Type B pancreatic cell (in vitro differentiated cells): Measurements from ENCODE around the gene ELF5. TPM values are rescaled to one million over a fixed set of nuclear protein-coding genes. Genes with fewer than 3 reads are reported as not detected.

Source experiments
- DNase-seq: peaks from one replicate; pipeline ENCODE4 v3.0.0; 2021; ENCODE audit warnings: mixed read lengths; ENCODE audit not compliant: unreplicated experiment; ENCODE audit errors: extremely low spot score
- H3K27ac Mint-ChIP-seq: 2 replicates; pipeline ENCODE4 v1.8.0; 2021; ENCODE audit warnings: mild to moderate bottlenecking, mixed read lengths
- H3K27me3 Mint-ChIP-seq: 2 replicates; pipeline ENCODE4 v1.8.0; 2021; ENCODE audit warnings: mixed read lengths
- H3K36me3 Mint-ChIP-seq: 2 replicates; pipeline ENCODE4 v1.8.0; 2021; ENCODE audit warnings: mixed read lengths
- H3K4me1 Mint-ChIP-seq: one replicate; pipeline ENCODE4 v1.8.0; 2021; ENCODE audit warnings: mixed read lengths; ENCODE audit not compliant: unreplicated experiment
- H3K4me3 Mint-ChIP-seq: 2 replicates; pipeline ENCODE4 v1.8.0; 2021; ENCODE audit warnings: mild to moderate bottlenecking, mixed read lengths
- H3K9me3 Mint-ChIP-seq: 2 replicates; pipeline ENCODE4 v1.8.0; 2021; ENCODE audit warnings: mixed read lengths
- CTCF ChIP-seq: fragments of 200-600 bp; sonication (generic); conservative IDR thresholded peaks from 2 replicates; pipeline ENCODE4 v1.5.0; 2021; ENCODE audit warnings: antibody characterized with exemption, mild to moderate bottlenecking
- total RNA-seq: library from RNA; stranded (reverse); gene quantifications from 2 replicates; pipeline ENCODE4 v1.2.1, GENCODE V29; 2021; ENCODE audit warnings: low replicate concordance

The ELF5 gene
- total RNA-seq, 1 donor from 2014 or later = 19.3 TPM

- H3K4me1 Mint-ChIP-seq = peaks cover 22% of the 10 kb centered on the region
- TF ChIP-seq CTCF = no peak
- peaks cover 29% of the 10 kb centered on the region for H3K36me3 Mint-ChIP-seq
- H3K9me3 Mint-ChIP-seq = peaks cover 8% of the 10 kb centered on the region
- no peak overlapping the region for H3K4me3 Mint-ChIP-seq
- no peaks in the 10 kb centered on the region for H3K27me3 Mint-ChIP-seq
- no peak for DNase-seq
- no peak overlapping the region for H3K27ac Mint-ChIP-seq
Measured at GRCh38 chr11:34446386-34446785, 67.2 kb downstream of the ELF5 start.

GRCh38 chr11:34445956-34446355 lies 67.6 kb downstream of the ELF5 start:
- Mint-ChIP-seq H3K27me3 (no peaks in the 10 kb centered on the region), H3K4me3 (no peak overlapping the region), H3K4me1 (peaks cover 22% of the 10 kb centered on the region), H3K9me3 (peaks cover 8% of the 10 kb centered on the region), H3K27ac (no peak overlapping the region), H3K36me3 (peaks cover 29% of the 10 kb centered on the region)
- DNase-seq = no peak
- TF ChIP-seq CTCF = no peak

- Mint-ChIP-seq H3K27ac (no peak overlapping the region), H3K36me3 (peaks cover 28% of the 10 kb centered on the region), H3K4me1 (peaks cover 35% of the 10 kb centered on the region), H3K9me3 (peaks cover 8% of the 10 kb centered on the region), H3K4me3 (no peak overlapping the region), H3K27me3 (no peaks in the 10 kb centered on the region)
- no peak for TF ChIP-seq CTCF
- DNase-seq = no peak
Measured at GRCh38 chr11:34444428-34444827, 69.2 kb downstream of the ELF5 start.

- H3K4me3 Mint-ChIP-seq = no peak overlapping the region
- peaks cover 30% of the 10 kb centered on the region for H3K4me1 Mint-ChIP-seq
- H3K9me3 Mint-ChIP-seq = peaks cover 8% of the 10 kb centered on the region
- peaks cover 29% of the 10 kb centered on the region for H3K36me3 Mint-ChIP-seq
- no peak for DNase-seq
- no peak overlapping the region for H3K27ac Mint-ChIP-seq
- no peaks in the 10 kb centered on the region for H3K27me3 Mint-ChIP-seq
- no peak for TF ChIP-seq CTCF
Measured at GRCh38 chr11:34443136-34443535, 70.5 kb downstream of the ELF5 start.

GRCh38 chr11:34441814-34442213 lies 71.8 kb downstream of the ELF5 start:
- peaks cover 21% of the 10 kb centered on the region for H3K4me1 Mint-ChIP-seq
- no peak overlapping the region for H3K4me3 Mint-ChIP-seq
- no peak overlapping the region for H3K27ac Mint-ChIP-seq
- H3K9me3 Mint-ChIP-seq = peaks cover 8% of the 10 kb centered on the region
- no peaks in the 10 kb centered on the region for H3K27me3 Mint-ChIP-seq
- peaks cover 24% of the 10 kb centered on the region for H3K36me3 Mint-ChIP-seq
- DNase-seq = no peak
- TF ChIP-seq CTCF = no peak

- Mint-ChIP-seq H3K4me3 (peak overlapping the region; percentile 95), H3K27ac (peak overlapping the region; percentile 92), H3K9me3 (peaks cover 8% of the 10 kb centered on the region), H3K36me3 (peaks cover 24% of the 10 kb centered on the region), H3K4me1 (peaks cover 21% of the 10 kb centered on the region), H3K27me3 (no peaks in the 10 kb centered on the region)
- DNase-seq = no peak
- TF ChIP-seq CTCF = no peak
Measured at GRCh38 chr11:34439610-34440198, 73.9 kb downstream of the ELF5 start.
